HG02840 (cell line): ENCODE data around the gene ROBO1.
"Not testable (repeated sequence)": the region's sequence is repeated elsewhere in the genome, so short reads cannot be mapped to it uniquely, and the experiment has no call there.

Source experiments
- ATAC-seq: cut with Tn5 transposase; IDR thresholded peaks from one replicate; pipeline ENCODE4 v1.9.1; 2021; ENCODE audit warnings: mild to moderate bottlenecking, moderate library complexity, moderate number of reproducible peaks; ENCODE audit not compliant: unreplicated experiment, low FRiP score

The ROBO1 gene

GRCh38 chr3:78792212-78792611 lies 975.6 kb downstream of the ROBO1 start:
- ATAC-seq, result no peak

- no peak for ATAC-seq
Measured at GRCh38 chr3:78791753-78792152, 976.0 kb downstream of the ROBO1 start.

GRCh38 chr3:78788839-78789238 lies 979.0 kb downstream of the ROBO1 start:
- no peak for ATAC-seq

GRCh38 chr3:78785004-78785403 lies 982.8 kb downstream of the ROBO1 start:
- ATAC-seq, result no peak

- no peak for ATAC-seq
Measured at GRCh38 chr3:78781351-78781750, 986.4 kb downstream of the ROBO1 start.

GRCh38 chr3:78765671-78766485 lies 1001.9 kb downstream of the ROBO1 start:
- ATAC-seq, result no peak

GRCh38 chr3:78764634-78765033 lies 1003.2 kb downstream of the ROBO1 start:
- ATAC-seq, result no peak

- ATAC-seq, result no peak
Measured at GRCh38 chr3:78762121-78762520, 1005.7 kb downstream of the ROBO1 start.

GRCh38 chr3:78761126-78761525 lies 1006.7 kb downstream of the ROBO1 start:
- ATAC-seq, result no peak

- no peak for ATAC-seq
Measured at GRCh38 chr3:78757731-78758130, 1010.1 kb downstream of the ROBO1 start.

GRCh38 chr3:78754066-78754743 lies 1013.6 kb downstream of the ROBO1 start:
- ATAC-seq, result no peak

- no peak for ATAC-seq
Measured at GRCh38 chr3:78751266-78751665, 1016.5 kb downstream of the ROBO1 start.

GRCh38 chr3:78750291-78750690 lies 1017.5 kb downstream of the ROBO1 start:
- ATAC-seq, result not testable (repeated sequence)

GRCh38 chr3:78749056-78749455 lies 1018.7 kb downstream of the ROBO1 start:
- ATAC-seq, result no peak

GRCh38 chr3:78745847-78746246 lies 1022.0 kb downstream of the ROBO1 start:
- no peak for ATAC-seq

- no peak for ATAC-seq
Measured at GRCh38 chr3:78742491-78742890, 1025.3 kb downstream of the ROBO1 start.

GRCh38 chr3:78742041-78742440 lies 1025.8 kb downstream of the ROBO1 start:
- ATAC-seq, result no peak

GRCh38 chr3:78741066-78741645 lies 1026.6 kb downstream of the ROBO1 start:
- no peak for ATAC-seq

- ATAC-seq, result no peak
Measured at GRCh38 chr3:78738833-78739232, 1029.0 kb downstream of the ROBO1 start.

GRCh38 chr3:78737988-78738387 lies 1029.8 kb downstream of the ROBO1 start:
- no peak for ATAC-seq

- no peak for ATAC-seq
Measured at GRCh38 chr3:78736863-78737262, 1030.9 kb downstream of the ROBO1 start.
